ENCODE data around the gene HIGD2A. TPM values are rescaled to one million over a fixed set of nuclear protein-coding genes. Genes with fewer than 3 reads are reported as not detected.

The HIGD2A gene
- total RNA-seq, 6 donors from 2014 or later: 46.5 to 108 (median 93.6) TPM

- Histone ChIP-seq H3K27ac (no peak overlapping the region), H3K27me3 (no peaks in the 10 kb centered on the region), H3K4me3 (no peak overlapping the region), H3K4me1 (peaks cover 10 to 26% (median 11%) of the 10 kb centered on the region in 4 donors), H3K36me3 (peaks cover 14 to 51% (median 38%) of the 10 kb centered on the region in 4 donors), H3K9me3 (no peaks in the 10 kb centered on the region)
- WGBS, 2 donors: 87 to 92% methylated on average over 12 to 15 of the region's 15 CpGs
- TF ChIP-seq, protein P1, sequence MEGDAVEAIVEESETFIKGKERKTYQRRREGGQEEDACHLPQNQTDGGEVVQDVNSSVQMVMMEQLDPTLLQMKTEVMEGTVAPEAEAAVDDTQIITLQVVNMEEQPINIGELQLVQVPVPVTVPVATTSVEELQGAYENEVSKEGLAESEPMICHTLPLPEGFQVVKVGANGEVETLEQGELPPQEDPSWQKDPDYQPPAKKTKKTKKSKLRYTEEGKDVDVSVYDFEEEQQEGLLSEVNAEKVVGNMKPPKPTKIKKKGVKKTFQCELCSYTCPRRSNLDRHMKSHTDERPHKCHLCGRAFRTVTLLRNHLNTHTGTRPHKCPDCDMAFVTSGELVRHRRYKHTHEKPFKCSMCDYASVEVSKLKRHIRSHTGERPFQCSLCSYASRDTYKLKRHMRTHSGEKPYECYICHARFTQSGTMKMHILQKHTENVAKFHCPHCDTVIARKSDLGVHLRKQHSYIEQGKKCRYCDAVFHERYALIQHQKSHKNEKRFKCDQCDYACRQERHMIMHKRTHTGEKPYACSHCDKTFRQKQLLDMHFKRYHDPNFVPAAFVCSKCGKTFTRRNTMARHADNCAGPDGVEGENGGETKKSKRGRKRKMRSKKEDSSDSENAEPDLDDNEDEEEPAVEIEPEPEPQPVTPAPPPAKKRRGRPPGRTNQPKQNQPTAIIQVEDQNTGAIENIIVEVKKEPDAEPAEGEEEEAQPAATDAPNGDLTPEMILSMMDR (IDR thresholded peaks at IDR 0.05): no peak
- TF ChIP-seq POLR2A (IDR thresholded peaks at IDR 0.05): no peak
- no peak for TF ChIP-seq POLR2AphosphoS5 (IDR thresholded peaks at IDR 0.05)
- TF ChIP-seq EP300 (IDR thresholded peaks at IDR 0.05): no peak
- ATAC-seq (ENCODE audit: low FRiP score in 2 of 2) (no peak), DNase-seq (no peak)
Observed at GRCh38 chr5:176383248-176383905, 5.2 kb upstream of the HIGD2A start.

- H3K36me3 ChIP-seq: peaks cover 14 to 51% (median 38%) of the 10 kb centered on the region in 4 donors
- DNase-seq: no peak
- no peaks in the 10 kb centered on the region for H3K27me3 ChIP-seq
- WGBS, 2 donors: 82 to 88% methylated on average over 8 to 9 of the region's 9 CpGs
- peaks cover 10 to 26% (median 11%) of the 10 kb centered on the region in 4 donors for H3K4me1 ChIP-seq
- H3K27ac ChIP-seq: no peak overlapping the region
- TF ChIP-seq, protein P1 (IDR thresholded peaks at IDR 0.05): no peak
- TF ChIP-seq EP300 (IDR thresholded peaks at IDR 0.05) (no peak), POLR2A (IDR thresholded peaks at IDR 0.05) (no peak), POLR2AphosphoS5 (IDR thresholded peaks at IDR 0.05) (no peak)
- no peak overlapping the region for H3K4me3 ChIP-seq
- no peaks in the 10 kb centered on the region for H3K9me3 ChIP-seq
- no peak for ATAC-seq (ENCODE audit: low FRiP score in 2 of 2)
Observed at GRCh38 chr5:176383961-176384360, 4.6 kb upstream of the HIGD2A start.

- DNase-seq (no peak), ATAC-seq (ENCODE audit: low FRiP score in 2 of 2) (no peak)
- Histone ChIP-seq H3K4me1 (peaks cover 10 to 29% (median 13%) of the 10 kb centered on the region in 4 donors), H3K27ac (no peak overlapping the region), H3K9me3 (no peaks in the 10 kb centered on the region), H3K36me3 (peaks cover 14 to 51% (median 38%) of the 10 kb centered on the region in 4 donors), H3K27me3 (no peaks in the 10 kb centered on the region), H3K4me3 (no peak overlapping the region)
- 93 to 98% methylated on average over 6 to 8 of the region's 8 CpGs for WGBS, 2 donors
- TF ChIP-seq POLR2A (IDR thresholded peaks at IDR 0.05) (no peak), POLR2AphosphoS5 (IDR thresholded peaks at IDR 0.05) (no peak), EP300 (IDR thresholded peaks at IDR 0.05) (no peak)
- TF ChIP-seq, protein P1 (IDR thresholded peaks at IDR 0.05): no peak
Observed at GRCh38 chr5:176384366-176384930, 4.1 kb upstream of the HIGD2A start.

DNA sequence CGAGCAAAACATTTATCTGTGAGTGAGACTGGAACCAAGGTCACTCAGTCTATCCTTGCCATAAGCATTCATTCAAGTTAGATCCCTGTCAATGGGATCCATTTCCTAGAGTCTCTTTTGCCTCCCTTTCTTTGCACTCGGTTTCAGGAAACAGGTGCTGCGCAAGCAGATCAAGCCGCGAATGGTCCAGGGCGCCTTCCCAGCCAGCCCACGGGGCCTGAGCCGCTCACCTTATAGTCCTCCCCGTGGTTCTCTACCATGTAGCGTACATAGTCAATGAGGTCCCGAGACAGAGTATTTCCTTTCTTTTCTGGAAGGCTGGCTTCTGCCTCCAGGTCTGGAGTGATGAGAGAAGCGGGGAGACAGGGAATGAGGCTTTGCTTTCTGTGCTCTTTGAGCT is 3.6 kb upstream of the HIGD2A start:
- no peak overlapping the region for H3K4me3 ChIP-seq
- WGBS, 2 donors: 90 to 92% methylated on average over 12 of the region's 12 CpGs
- H3K4me1 ChIP-seq: peaks cover 15 to 35% (median 18%) of the 10 kb centered on the region in 4 donors
- TF ChIP-seq POLR2A (IDR thresholded peaks at IDR 0.05) (no peak), EP300 (IDR thresholded peaks at IDR 0.05) (no peak), POLR2AphosphoS5 (IDR thresholded peaks at IDR 0.05) (no peak)
- ATAC-seq (ENCODE audit: low FRiP score in 2 of 2): no peak
- DNase-seq: no peak
- no peaks in the 10 kb centered on the region for H3K9me3 ChIP-seq
- no peaks in the 10 kb centered on the region for H3K27me3 ChIP-seq
- H3K27ac ChIP-seq: no peak overlapping the region
- peaks cover 14 to 49% (median 38%) of the 10 kb centered on the region in 4 donors for H3K36me3 ChIP-seq

DNA sequence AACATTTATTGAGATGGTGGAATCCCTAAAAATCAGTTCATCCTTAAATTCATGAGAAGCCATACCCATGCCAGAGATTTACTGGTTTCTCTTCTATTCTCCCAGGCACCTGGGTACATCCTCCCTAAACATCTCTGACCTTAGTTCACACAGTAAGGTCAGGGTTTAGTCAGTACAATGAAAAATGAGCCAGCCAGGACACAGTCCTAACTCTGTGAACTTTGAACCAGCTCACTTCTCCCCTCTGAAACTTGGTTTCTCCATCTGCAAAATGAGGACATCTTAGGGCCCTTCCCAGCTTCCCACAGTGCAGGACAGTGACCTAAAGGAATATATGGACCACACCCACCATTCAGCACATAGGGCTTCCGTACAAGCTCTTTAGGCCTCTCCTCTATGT is 2.1 kb upstream of the HIGD2A start:
- ATAC-seq (ENCODE audit: low FRiP score in 2 of 2): no peak
- WGBS, 2 donors: 77 to 93% methylated on average over 1 of the region's 1 CpG
- Histone ChIP-seq H3K4me3 (no peak overlapping the region), H3K9me3 (no peaks in the 10 kb centered on the region), H3K36me3 (peaks cover 14 to 47% (median 43%) of the 10 kb centered on the region in 4 donors), H3K4me1 (peaks cover 15 to 41% (median 20%) of the 10 kb centered on the region in 4 donors), H3K27ac (no peak overlapping the region), H3K27me3 (no peaks in the 10 kb centered on the region)
- TF ChIP-seq POLR2A (IDR thresholded peaks at IDR 0.05) (no peak), POLR2AphosphoS5 (IDR thresholded peaks at IDR 0.05) (no peak), EP300 (IDR thresholded peaks at IDR 0.05) (no peak)
- TF ChIP-seq, protein P1 (IDR thresholded peaks at IDR 0.05): no peak
- DNase-seq: no peak
